Karpas-422 (cell line): ENCODE data around the gene HMGCLL1. TPM values are rescaled to one million over a fixed set of nuclear protein-coding genes. Genes with fewer than 3 reads are reported as not detected.

ENCODE experiments used
- DNase-seq: peaks from one replicate; pipeline ENCODE4 v3.0.0-alpha.2; 2015
- H2AFZ ChIP-seq: fragments of 200-600 bp; sonication (generic); 2 replicates; pipeline ENCODE4 v1.6.1; 2014; ENCODE audit warnings: antibody characterized with exemption, low read length, mixed read lengths
- H3K27ac ChIP-seq: fragments of 200-600 bp; sonication (generic); 2 replicates; pipeline ENCODE4 v1.5.1; 2014; ENCODE audit warnings: mild to moderate bottlenecking, low read length, moderate library complexity
- H3K27me3 ChIP-seq: fragments of 200-600 bp; sonication (generic); 2 replicates; pipeline ENCODE4 v1.6.1; 2014; ENCODE audit warnings: low read length, mixed read lengths
- H3K36me3 ChIP-seq: fragments of 200-600 bp; sonication (generic); 2 replicates; pipeline ENCODE4 v1.6.1; 2014; ENCODE audit warnings: low read length, mixed read lengths; ENCODE audit not compliant: insufficient read depth
- H3K4me1 ChIP-seq: fragments of 200-600 bp; sonication (generic); 2 replicates; pipeline ENCODE4 v1.6.1; 2014; ENCODE audit warnings: mild to moderate bottlenecking, low read length, mixed read lengths
- H3K4me2 ChIP-seq: fragments of 200-600 bp; sonication (generic); 2 replicates; pipeline ENCODE4 v1.6.1; 2014; ENCODE audit warnings: low read length, low read depth, mild to moderate bottlenecking; ENCODE audit not compliant: poor library complexity, severe bottlenecking
- H3K4me3 ChIP-seq: fragments of 200-600 bp; sonication (generic); 2 replicates; pipeline ENCODE4 v1.5.1; 2014; ENCODE audit warnings: mild to moderate bottlenecking, antibody characterized with exemption, low read length, mixed read lengths
- H3K79me2 ChIP-seq: fragments of 200-600 bp; sonication (generic); 2 replicates; pipeline ENCODE4 v1.6.1; 2014; ENCODE audit warnings: mild to moderate bottlenecking, low read length, mixed read lengths
- H3K9ac ChIP-seq: fragments of 200-600 bp; sonication (generic); 2 replicates; pipeline ENCODE4 v1.6.0; 2014; ENCODE audit warnings: low read length
- H3K9me2 ChIP-seq: fragments of 200-600 bp; sonication (generic), shearing (Covaris generic); replicated peaks from 2 replicates; pipeline ENCODE4 v1.6.0; 2014; ENCODE audit warnings: mild to moderate bottlenecking, low read length, moderate library complexity; ENCODE audit not compliant: insufficient read depth
- H3K9me3 ChIP-seq: fragments of 300-700, 200-600 bp; sonication (generic); 2 replicates; pipeline ENCODE4 v1.6.1; 2014; ENCODE audit warnings: low read length, mixed read lengths
- H4K20me1 ChIP-seq: fragments of 200-600 bp; sonication (generic); 2 replicates; pipeline ENCODE4 v1.6.1; 2014; ENCODE audit warnings: mild to moderate bottlenecking, antibody characterized with exemption, low read length, low read depth; ENCODE audit not compliant: insufficient read depth
- total RNA-seq: library from RNA; depleted of rRNA; stranded (reverse); fragments of >200 nt; shearing (Covaris generic); gene quantifications from 2 replicates; pipeline ENCODE4 v1.2.3, GENCODE V29; 2014; ENCODE audit warnings: low replicate concordance

Gene HMGCLL1
- total RNA-seq, 1 experiment from 2014 or later = not detected

DNA sequence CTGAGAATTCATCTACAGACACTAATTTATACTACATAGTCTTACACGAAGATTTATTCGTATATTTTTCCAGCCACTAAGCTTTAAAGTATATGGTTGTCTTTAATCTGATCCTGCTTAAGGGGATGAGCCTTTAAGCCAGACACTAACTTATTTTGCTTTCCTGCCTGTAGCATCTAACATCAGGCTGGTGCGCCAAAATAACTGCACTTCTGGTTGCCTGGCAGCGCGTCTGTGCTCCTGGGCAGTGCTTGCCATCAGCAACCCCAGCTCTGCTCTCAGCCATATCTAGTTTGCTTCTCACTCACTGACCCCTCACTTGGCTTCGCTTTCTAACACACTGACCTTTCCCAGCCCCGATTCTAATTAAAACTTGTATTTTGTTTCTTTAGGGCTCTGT lies 21.8 kb downstream of the HMGCLL1 start:
- DNase-seq = no peak
- H3K27me3 ChIP-seq = no peaks in the 10 kb centered on the region
- no peaks in the 10 kb centered on the region for H4K20me1 ChIP-seq
- no peak overlapping the region for H3K4me2 ChIP-seq
- H3K36me3 ChIP-seq = no peaks in the 10 kb centered on the region
- H3K9ac ChIP-seq = no peak overlapping the region
- H3K27ac ChIP-seq = no peak overlapping the region
- no peak overlapping the region for H3K4me3 ChIP-seq
- H3K9me3 ChIP-seq = no peaks in the 10 kb centered on the region
- no peaks in the 10 kb centered on the region for H3K79me2 ChIP-seq
- H3K9me2 ChIP-seq = no peaks in the 10 kb centered on the region
- H3K4me1 ChIP-seq = no peaks in the 10 kb centered on the region
- H2AFZ ChIP-seq = no peak overlapping the region

DNA sequence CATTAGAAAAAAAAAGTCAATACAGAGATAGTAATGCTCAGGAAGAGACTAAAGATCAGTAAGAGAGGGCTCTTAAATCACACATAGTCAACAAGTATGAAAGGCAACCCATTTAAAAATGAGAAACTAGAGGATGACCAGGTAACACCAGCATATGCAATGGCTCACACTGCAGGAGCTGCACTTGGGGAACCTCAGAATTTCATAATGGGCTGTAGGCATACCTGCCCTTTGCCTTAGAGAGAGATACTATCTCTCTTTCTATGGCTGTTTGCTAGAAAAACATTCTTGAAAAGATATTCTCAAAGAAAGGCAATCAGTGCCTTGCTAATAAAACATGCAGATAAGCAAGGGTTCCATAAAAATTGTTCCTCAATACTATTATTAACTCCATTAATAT lies 33.2 kb downstream of the HMGCLL1 start:
- Histone ChIP-seq H3K4me2 (no peak overlapping the region), H3K9me2 (no peaks in the 10 kb centered on the region), H3K4me3 (no peak overlapping the region), H3K27ac (no peak overlapping the region), H4K20me1 (no peaks in the 10 kb centered on the region), H3K79me2 (no peaks in the 10 kb centered on the region), H3K4me1 (no peaks in the 10 kb centered on the region), H2AFZ (no peak overlapping the region), H3K9ac (no peak overlapping the region), H3K9me3 (no peaks in the 10 kb centered on the region), H3K27me3 (no peaks in the 10 kb centered on the region), H3K36me3 (no peaks in the 10 kb centered on the region)
- DNase-seq = no peak

DNA sequence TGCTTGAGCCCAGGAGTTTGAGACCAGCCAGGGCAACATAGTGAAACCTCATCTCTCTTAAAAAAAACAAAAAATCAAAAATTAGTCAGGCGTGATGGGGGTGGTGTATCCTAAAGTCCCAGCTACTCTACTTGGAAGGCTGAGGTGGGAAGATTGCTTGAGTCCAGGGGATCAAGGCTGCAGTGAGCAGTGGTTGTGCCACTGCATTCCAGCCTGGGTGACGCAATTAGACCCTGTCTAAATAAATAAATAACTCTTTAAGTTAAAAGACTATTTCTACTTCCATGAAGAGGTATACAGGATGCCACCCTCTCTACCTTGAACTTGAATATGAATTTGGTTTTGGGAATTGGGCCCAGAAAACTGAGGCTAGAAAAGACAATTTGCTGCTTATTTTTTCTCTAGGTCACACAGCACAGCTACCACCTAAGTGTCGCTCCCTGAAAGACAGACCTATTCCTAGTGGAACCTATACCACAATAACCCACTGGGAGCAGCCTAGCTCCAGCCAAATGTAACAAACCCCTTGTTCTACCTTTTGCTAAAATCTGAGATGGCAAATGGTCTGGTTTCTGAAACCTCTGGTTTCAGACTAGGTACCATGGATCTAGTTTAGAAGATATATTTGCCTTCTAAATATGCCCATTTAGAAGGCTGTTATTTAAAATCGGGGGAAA lies 35.2 kb downstream of the HMGCLL1 start:
- no peaks in the 10 kb centered on the region for H3K4me1 ChIP-seq
- no peaks in the 10 kb centered on the region for H4K20me1 ChIP-seq
- no peak overlapping the region for H2AFZ ChIP-seq
- no peak overlapping the region for H3K9ac ChIP-seq
- no peak overlapping the region for H3K4me3 ChIP-seq
- H3K9me3 ChIP-seq = no peaks in the 10 kb centered on the region
- H3K79me2 ChIP-seq = no peaks in the 10 kb centered on the region
- H3K27ac ChIP-seq = no peak overlapping the region
- H3K36me3 ChIP-seq = no peaks in the 10 kb centered on the region
- H3K27me3 ChIP-seq = no peaks in the 10 kb centered on the region
- H3K9me2 ChIP-seq = no peaks in the 10 kb centered on the region
- no peak for DNase-seq
- no peak overlapping the region for H3K4me2 ChIP-seq

DNA sequence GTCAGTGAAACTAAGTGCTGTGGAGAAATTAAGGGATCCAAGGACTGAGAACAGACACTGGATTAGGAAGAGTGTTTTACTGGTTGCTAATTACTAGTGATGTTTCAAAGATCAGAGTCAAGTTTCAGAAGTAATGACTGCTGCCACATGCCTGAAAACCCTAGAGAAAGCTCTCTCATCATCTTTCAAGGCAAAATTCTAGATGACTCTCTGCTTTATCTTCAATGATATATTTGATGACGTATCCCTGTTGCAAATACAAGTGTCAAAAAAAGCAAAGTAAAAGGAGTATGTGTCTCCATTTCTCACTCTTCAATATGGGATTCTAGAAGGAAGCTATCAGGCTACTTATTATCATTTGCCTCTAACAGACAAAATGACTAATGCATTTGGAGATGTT lies 38.0 kb downstream of the HMGCLL1 start:
- H3K27me3 ChIP-seq = no peaks in the 10 kb centered on the region
- H3K4me3 ChIP-seq = no peak overlapping the region
- no peaks in the 10 kb centered on the region for H4K20me1 ChIP-seq
- H3K4me2 ChIP-seq = no peak overlapping the region
- H3K9me3 ChIP-seq = no peaks in the 10 kb centered on the region
- no peaks in the 10 kb centered on the region for H3K9me2 ChIP-seq
- no peaks in the 10 kb centered on the region for H3K4me1 ChIP-seq
- H3K27ac ChIP-seq = no peak overlapping the region
- no peaks in the 10 kb centered on the region for H3K79me2 ChIP-seq
- no peaks in the 10 kb centered on the region for H3K36me3 ChIP-seq
- H2AFZ ChIP-seq = no peak overlapping the region
- DNase-seq = no peak
- no peak overlapping the region for H3K9ac ChIP-seq

DNA sequence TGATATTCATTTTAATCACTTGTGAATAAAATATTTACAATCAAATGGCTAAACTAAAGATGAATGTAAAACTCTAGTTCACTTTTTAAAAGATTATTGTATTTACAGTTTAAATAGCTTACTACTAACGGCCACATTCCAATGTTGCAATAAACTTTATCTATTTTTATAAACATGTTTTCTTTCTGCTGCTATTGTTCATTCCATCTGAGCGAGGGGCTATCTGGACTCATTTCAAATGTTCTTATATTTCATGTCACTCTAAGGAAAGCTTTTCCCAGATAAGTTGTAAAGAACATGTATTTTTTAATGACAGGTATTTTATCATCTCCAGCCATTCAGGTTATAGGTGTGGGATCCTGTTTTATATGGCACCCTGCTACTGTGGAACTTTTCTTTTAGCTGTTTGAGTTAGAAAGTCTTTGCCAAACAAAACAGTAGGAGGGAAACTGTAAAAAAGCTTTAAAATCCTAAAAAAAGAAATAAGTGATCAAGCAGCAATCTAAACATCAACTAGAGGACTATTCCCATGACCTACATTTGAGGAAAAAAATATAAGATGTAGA lies 42.5 kb downstream of the HMGCLL1 start:
- Histone ChIP-seq H3K9me3 (no peaks in the 10 kb centered on the region), H4K20me1 (no peaks in the 10 kb centered on the region), H3K36me3 (no peaks in the 10 kb centered on the region), H3K4me1 (no peaks in the 10 kb centered on the region), H3K27ac (no peak overlapping the region), H3K9ac (no peak overlapping the region), H3K4me2 (no peak overlapping the region), H3K27me3 (no peaks in the 10 kb centered on the region), H3K9me2 (no peaks in the 10 kb centered on the region), H2AFZ (no peak overlapping the region), H3K4me3 (no peak overlapping the region), H3K79me2 (no peaks in the 10 kb centered on the region)
- DNase-seq = no peak

DNA sequence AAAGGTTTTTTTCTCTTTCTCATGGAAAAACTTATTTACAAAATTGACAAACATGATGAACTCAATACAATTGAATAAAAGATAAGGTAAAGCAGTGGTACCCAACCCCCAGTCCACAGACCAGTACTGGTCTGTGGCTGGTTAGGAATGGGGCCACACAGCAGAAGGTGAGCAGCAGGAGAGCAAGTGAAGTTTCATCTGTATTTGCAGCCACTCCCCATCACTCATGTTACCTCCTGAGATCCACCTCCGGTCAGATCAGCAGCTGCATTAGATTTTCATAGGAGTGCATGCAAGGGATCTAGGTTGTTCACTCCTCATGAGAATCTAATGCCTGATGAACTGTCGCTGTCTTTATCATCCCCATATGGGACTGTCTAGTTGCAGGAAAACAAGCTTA lies 47.5 kb downstream of the HMGCLL1 start:
- H3K4me2 ChIP-seq = no peak overlapping the region
- no peaks in the 10 kb centered on the region for H3K79me2 ChIP-seq
- H3K4me3 ChIP-seq = no peak overlapping the region
- no peaks in the 10 kb centered on the region for H3K27me3 ChIP-seq
- H3K36me3 ChIP-seq = no peaks in the 10 kb centered on the region
- no peaks in the 10 kb centered on the region for H3K9me2 ChIP-seq
- no peak for DNase-seq
- no peak overlapping the region for H3K27ac ChIP-seq
- no peak overlapping the region for H2AFZ ChIP-seq
- no peaks in the 10 kb centered on the region for H3K9me3 ChIP-seq
- no peak overlapping the region for H3K9ac ChIP-seq
- H3K4me1 ChIP-seq = no peaks in the 10 kb centered on the region
- no peaks in the 10 kb centered on the region for H4K20me1 ChIP-seq

DNA sequence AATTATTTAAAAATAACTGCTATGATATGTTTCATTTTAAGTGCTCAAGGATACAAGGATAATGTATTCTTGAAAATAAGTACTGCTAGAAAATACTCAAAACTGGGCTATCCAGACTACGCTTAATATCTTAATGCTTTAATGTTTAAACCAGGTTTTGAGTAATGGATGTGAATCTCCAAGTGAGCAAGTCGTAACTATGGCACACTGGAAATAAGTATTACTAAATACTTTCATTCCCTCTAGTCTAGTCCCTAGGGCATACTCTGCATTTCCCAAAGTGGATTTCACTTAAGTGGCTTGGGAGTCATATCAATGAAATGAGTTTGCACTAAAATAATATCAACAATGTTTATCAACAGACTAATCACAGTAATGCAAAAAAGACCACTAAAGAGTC lies 48.1 kb downstream of the HMGCLL1 start:
- DNase-seq = no peak
- H2AFZ ChIP-seq = no peak overlapping the region
- no peak overlapping the region for H3K27ac ChIP-seq
- H3K9ac ChIP-seq = no peak overlapping the region
- H3K27me3 ChIP-seq = no peaks in the 10 kb centered on the region
- no peaks in the 10 kb centered on the region for H3K36me3 ChIP-seq
- H3K4me3 ChIP-seq = no peak overlapping the region
- H3K9me3 ChIP-seq = no peaks in the 10 kb centered on the region
- H3K4me1 ChIP-seq = no peaks in the 10 kb centered on the region
- H3K79me2 ChIP-seq = no peaks in the 10 kb centered on the region
- no peaks in the 10 kb centered on the region for H3K9me2 ChIP-seq
- no peak overlapping the region for H3K4me2 ChIP-seq
- no peaks in the 10 kb centered on the region for H4K20me1 ChIP-seq

DNA sequence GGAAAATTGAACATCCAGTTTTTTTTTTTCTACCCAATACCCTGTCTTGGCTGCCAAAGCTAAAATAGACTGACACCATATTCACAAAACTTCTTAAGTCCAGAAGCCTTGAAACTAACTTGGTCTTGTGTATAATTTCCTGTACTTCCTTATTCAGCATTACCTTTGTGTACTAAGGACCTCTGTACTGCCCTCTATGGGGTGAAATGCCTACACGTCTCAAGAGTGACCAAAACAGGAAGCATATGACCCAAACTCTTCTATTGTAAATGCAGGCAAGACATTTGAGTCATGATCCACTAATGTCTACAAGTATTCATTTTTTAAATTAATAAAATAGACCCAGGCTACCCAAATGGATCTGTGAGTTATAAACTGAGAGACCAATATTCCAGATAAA lies 50.4 kb downstream of the HMGCLL1 start:
- H3K36me3 ChIP-seq = no peaks in the 10 kb centered on the region
- no peaks in the 10 kb centered on the region for H3K4me1 ChIP-seq
- no peak overlapping the region for H3K4me2 ChIP-seq
- no peak overlapping the region for H3K9ac ChIP-seq
- H4K20me1 ChIP-seq = no peaks in the 10 kb centered on the region
- H3K9me3 ChIP-seq = no peaks in the 10 kb centered on the region
- H2AFZ ChIP-seq = no peak overlapping the region
- no peaks in the 10 kb centered on the region for H3K79me2 ChIP-seq
- no peaks in the 10 kb centered on the region for H3K27me3 ChIP-seq
- no peaks in the 10 kb centered on the region for H3K9me2 ChIP-seq
- DNase-seq = peak; percentile 75
- no peak overlapping the region for H3K27ac ChIP-seq
- H3K4me3 ChIP-seq = no peak overlapping the region
